ENCODE results near the gene DCLK1. TPM values are rescaled to one million over a fixed set of nuclear protein-coding genes. Genes with fewer than 3 reads are reported as not detected.
A peak's percentile ranks its signal among the peaks of the same experiment; 100 is the strongest.

The DCLK1 gene
- total RNA-seq, 1 donor from 2014 or later = 2.9 TPM

DNA sequence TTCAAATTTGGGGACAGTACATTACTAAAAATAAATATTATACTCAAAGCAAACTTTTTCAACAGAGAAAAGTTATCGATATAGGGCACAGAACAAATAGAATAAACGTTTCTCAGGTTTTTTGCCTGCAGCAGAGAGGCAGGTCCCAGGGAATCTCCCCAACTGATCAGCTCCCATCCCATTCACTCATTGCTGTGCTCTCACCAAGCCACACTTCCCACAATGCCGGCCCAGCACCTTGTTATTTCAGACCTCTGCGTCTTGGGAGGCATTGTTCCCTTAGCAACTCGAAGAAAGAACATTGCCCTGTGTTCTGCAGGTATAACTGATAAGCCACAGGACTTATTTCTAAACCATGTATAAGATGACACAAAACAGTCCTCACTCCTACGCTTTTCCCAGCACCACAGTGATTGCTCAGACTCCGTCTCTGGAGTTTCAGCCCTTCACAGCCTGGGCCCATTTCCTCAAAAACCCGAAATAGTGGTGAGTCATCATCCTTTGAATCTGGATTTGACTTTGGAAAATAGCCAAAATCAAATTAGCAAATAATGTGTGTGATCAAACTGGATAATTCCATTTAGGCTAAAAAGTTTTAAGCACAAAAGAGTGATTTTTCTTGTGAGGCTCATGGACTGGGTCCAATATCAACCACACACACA lies 100.4 kb downstream of the DCLK1 start:
- peak; percentile 25 for DNase-seq (ENCODE audit: low read depth)
- no peaks in the 10 kb centered on the region for H3K36me3 ChIP-seq (ENCODE audit: control insufficient read depth, insufficient read depth, low read length)
- H3K4me3 ChIP-seq (ENCODE audit: low read depth, low read length) = no peak overlapping the region
- H3K27me3 ChIP-seq (ENCODE audit: control insufficient read depth, insufficient read depth, low read length) = no peaks in the 10 kb centered on the region
- TF ChIP-seq, protein P1, sequence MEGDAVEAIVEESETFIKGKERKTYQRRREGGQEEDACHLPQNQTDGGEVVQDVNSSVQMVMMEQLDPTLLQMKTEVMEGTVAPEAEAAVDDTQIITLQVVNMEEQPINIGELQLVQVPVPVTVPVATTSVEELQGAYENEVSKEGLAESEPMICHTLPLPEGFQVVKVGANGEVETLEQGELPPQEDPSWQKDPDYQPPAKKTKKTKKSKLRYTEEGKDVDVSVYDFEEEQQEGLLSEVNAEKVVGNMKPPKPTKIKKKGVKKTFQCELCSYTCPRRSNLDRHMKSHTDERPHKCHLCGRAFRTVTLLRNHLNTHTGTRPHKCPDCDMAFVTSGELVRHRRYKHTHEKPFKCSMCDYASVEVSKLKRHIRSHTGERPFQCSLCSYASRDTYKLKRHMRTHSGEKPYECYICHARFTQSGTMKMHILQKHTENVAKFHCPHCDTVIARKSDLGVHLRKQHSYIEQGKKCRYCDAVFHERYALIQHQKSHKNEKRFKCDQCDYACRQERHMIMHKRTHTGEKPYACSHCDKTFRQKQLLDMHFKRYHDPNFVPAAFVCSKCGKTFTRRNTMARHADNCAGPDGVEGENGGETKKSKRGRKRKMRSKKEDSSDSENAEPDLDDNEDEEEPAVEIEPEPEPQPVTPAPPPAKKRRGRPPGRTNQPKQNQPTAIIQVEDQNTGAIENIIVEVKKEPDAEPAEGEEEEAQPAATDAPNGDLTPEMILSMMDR (IDR thresholded peaks at IDR 0.05; ENCODE audit: insufficient read depth, low read length, poor library complexity, severe bottlenecking) = no peak

- no peaks in the 10 kb centered on the region for H3K36me3 ChIP-seq (ENCODE audit: control insufficient read depth, insufficient read depth, low read length)
These were observed 102.0 kb downstream of the DCLK1 start for GRCh38 chr13:36029166-36029565.

GRCh38 chr13:36028359-36029025 lies 102.7 kb downstream of the DCLK1 start:
- DNase-seq (ENCODE audit: low read depth) = no peak
- TF ChIP-seq, protein P1 (IDR thresholded peaks at IDR 0.05; ENCODE audit: insufficient read depth, low read length, poor library complexity, severe bottlenecking) = no peak
- Histone ChIP-seq H3K36me3 (ENCODE audit: control insufficient read depth, insufficient read depth, low read length) (no peaks in the 10 kb centered on the region), H3K4me3 (ENCODE audit: low read depth, low read length) (no peak overlapping the region), H3K27me3 (ENCODE audit: control insufficient read depth, insufficient read depth, low read length) (no peaks in the 10 kb centered on the region)

More at GRCh38 chr13:36029166-36029565, 102.0 kb downstream of the DCLK1 start:
- DNase-seq (ENCODE audit: low read depth) = no peak
- TF ChIP-seq, protein P1 (IDR thresholded peaks at IDR 0.05; ENCODE audit: insufficient read depth, low read length, poor library complexity, severe bottlenecking) = no peak
- Histone ChIP-seq H3K4me3 (ENCODE audit: low read depth, low read length) (no peak overlapping the region), H3K27me3 (ENCODE audit: control insufficient read depth, insufficient read depth, low read length) (no peaks in the 10 kb centered on the region)

- DNase-seq (ENCODE audit: low read depth) = no peak
- Histone ChIP-seq H3K4me3 (ENCODE audit: low read depth, low read length) (no peak overlapping the region), H3K27me3 (ENCODE audit: control insufficient read depth, insufficient read depth, low read length) (no peaks in the 10 kb centered on the region), H3K36me3 (ENCODE audit: control insufficient read depth, insufficient read depth, low read length) (no peaks in the 10 kb centered on the region)
- TF ChIP-seq, protein P1 (IDR thresholded peaks at IDR 0.05; ENCODE audit: insufficient read depth, low read length, poor library complexity, severe bottlenecking) = no peak
These were observed 104.7 kb downstream of the DCLK1 start for GRCh38 chr13:36026531-36026930.

DNA sequence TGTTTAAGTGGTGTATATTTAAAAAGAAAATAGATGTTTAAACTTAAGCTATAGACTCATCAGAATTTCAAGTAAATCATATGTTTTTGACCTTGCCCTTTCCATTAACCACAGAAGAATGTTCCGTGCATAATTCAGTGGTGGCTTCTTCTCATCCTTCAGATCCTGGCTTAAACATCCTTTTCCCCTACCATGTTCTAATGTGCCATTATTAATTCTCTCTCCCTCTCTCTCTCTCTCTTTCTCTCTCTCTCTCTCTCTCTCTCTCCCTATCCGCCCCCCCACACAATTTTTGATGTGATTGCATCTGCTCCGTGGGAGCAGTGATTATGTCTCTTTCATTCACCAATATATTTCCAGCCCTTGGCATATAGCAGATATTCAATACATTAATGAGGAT lies 116.4 kb downstream of the DCLK1 start:
- H3K4me3 ChIP-seq (ENCODE audit: low read depth, low read length) = no peak overlapping the region
- DNase-seq (ENCODE audit: low read depth) = no peak
- TF ChIP-seq, protein P1 (IDR thresholded peaks at IDR 0.05; ENCODE audit: insufficient read depth, low read length, poor library complexity, severe bottlenecking) = no peak
- H3K27me3 ChIP-seq (ENCODE audit: control insufficient read depth, insufficient read depth, low read length) = no peaks in the 10 kb centered on the region
- H3K36me3 ChIP-seq (ENCODE audit: control insufficient read depth, insufficient read depth, low read length) = no peaks in the 10 kb centered on the region
